HCT116 (cell line): ENCODE results near the gene HMHB1. TPM values are rescaled to one million over a fixed set of nuclear protein-coding genes. Genes with fewer than 3 reads are reported as not detected.

ENCODE experiments used
- ATAC-seq: fragments of 200-7000 bp; cut with Tn5 transposase; 2 replicates; pipeline ENCODE4 v1.9.1; 2020; ENCODE audit warnings: mild to moderate bottlenecking, moderate library complexity
- BruUV-seq: library from RNA; stranded (reverse); fragments of 400-500 nt; replicated peaks from 2 replicates; lab custom pipeline; 2021; lab: Mats Ljungman, UMichigan
- CTCF ChIA-PET: fragments of 300-600 bp; sonication (Branson Sonifier 250); formaldehyde crosslinking; loops from one replicate; lab custom pipeline; 2021; ENCODE audit warnings: antibody characterized with exemption; lab: Charles Lee
- POLR2A ChIA-PET: fragments of 300-600, 350-600 bp; sonication (Branson Sonifier 250); formaldehyde crosslinking; loops from one replicate; lab custom pipeline; 2021; ENCODE audit warnings: antibody characterized with exemption; lab: Charles Lee
- RAD21 ChIA-PET, 2 experiments: fragments of 300-600 bp; sonication (Branson Sonifier 250); formaldehyde crosslinking; loops; one replicate each; lab custom pipeline; 2023; ENCODE audit warnings: low total read pairs in 2 of 2; ENCODE audit not compliant: uncharacterized antibody in 2 of 2, unreplicated experiment in 2 of 2, low non-redundant PET in 1 of 2; lab: Charles Lee
- DNase-seq: peaks from one replicate; pipeline ENCODE4 v3.0.0-alpha.2; 2010; ENCODE audit warnings: low read depth, low spot score
- H2AFZ ChIP-seq: fragments of 200-600 bp; shearing (Covaris generic), sonication (generic); 2 replicates; pipeline ENCODE4 v1.6.1; 2017; ENCODE audit warnings: low read depth, mixed run types, mixed read lengths, antibody characterized with exemption, low read length; ENCODE audit not compliant: poor library complexity, severe bottlenecking
- H3K27ac ChIP-seq: 2 replicates; pipeline ENCODE4 v1.5.1; 2012; ENCODE audit warnings: low read depth, low read length
- H3K27me3 ChIP-seq: fragments of 200-600 bp; sonication (generic); 2 replicates; pipeline ENCODE4 v1.6.1; 2016; ENCODE audit warnings: mixed run types, low read length, mixed read lengths; ENCODE audit not compliant: insufficient read depth
- H3K36me3 ChIP-seq, 2 experiments: fragments of 200-500 bp in 1 of 2; fragments of 200-600 bp in 1 of 2; sonication (Bioruptor generic) in 1 of 2; sonication (generic) in 1 of 2; 2 replicates each; pipeline versions ENCODE4 v1.5.1 to v1.6.1; 2014 to 2016; ENCODE audit warnings: low read length in 2 of 2, inconsistent platforms in 1 of 2, mixed read lengths in 1 of 2, mixed run types in 1 of 2; ENCODE audit not compliant: insufficient read depth in 2 of 2, control insufficient read depth in 1 of 2
- H3K4me1 ChIP-seq, 2 experiments: fragments of 200-600 bp in 1 of 2; sonication (generic) in 1 of 2; 2 replicates each; pipeline versions ENCODE4 v1.5.1 to v1.6.1; 2012 to 2017; ENCODE audit warnings: low read length in 2 of 2, inconsistent platforms in 1 of 2, mild to moderate bottlenecking in 1 of 2, mixed read lengths in 1 of 2, mixed run types in 1 of 2, moderate library complexity in 1 of 2; ENCODE audit not compliant: insufficient read depth in 2 of 2, control insufficient read depth in 1 of 2
- H3K4me2 ChIP-seq: fragments of 200-600 bp; sonication (generic); 2 replicates; pipeline ENCODE4 v1.6.1; 2017; ENCODE audit warnings: mixed run types, low read length, mixed read lengths
- H3K4me3 ChIP-seq, 2 experiments: fragments of 200-600 bp in 1 of 2; sonication (generic) in 1 of 2; replicated peaks in 1 of 2; 2 replicates each; pipeline ENCODE4 v1.5.1; 2011 to 2016; ENCODE audit warnings: low read length in 2 of 2, control low read depth in 1 of 2, low read depth in 1 of 2, mild to moderate bottlenecking in 1 of 2, mixed read lengths in 1 of 2, mixed run types in 1 of 2
- H3K79me2 ChIP-seq: fragments of 200-600 bp; sonication (generic); 2 replicates; pipeline ENCODE4 v1.6.1; 2017; ENCODE audit warnings: mild to moderate bottlenecking, mixed run types, low read length, moderate library complexity, mixed read lengths; ENCODE audit not compliant: insufficient read depth
- H3K9ac ChIP-seq: fragments of 200-600 bp; sonication (generic); 2 replicates; pipeline ENCODE4 v1.6.1; 2016; ENCODE audit warnings: low read length, mixed read lengths
- H3K9me2 ChIP-seq: fragments of 200-600 bp; sonication (generic), shearing (Covaris generic); 2 replicates; pipeline ENCODE4 v1.6.1; 2017; ENCODE audit warnings: mixed run types, mild to moderate bottlenecking, moderate library complexity; ENCODE audit not compliant: insufficient read depth
- H3K9me3 ChIP-seq, 2 experiments: fragments of 200-500 bp in 1 of 2; fragments of 200-600 bp in 1 of 2; sonication (Bioruptor generic) in 1 of 2; sonication (generic) in 1 of 2; 2 replicates each; pipeline ENCODE4 v1.6.1; 2014 to 2017; ENCODE audit warnings: low read length in 2 of 2, mixed read lengths in 2 of 2, inconsistent platforms in 1 of 2, low read depth in 1 of 2, mild to moderate bottlenecking in 1 of 2, mixed run types in 1 of 2, moderate library complexity in 1 of 2; ENCODE audit not compliant: control insufficient read depth in 1 of 2, insufficient read depth in 1 of 2
- H4K20me1 ChIP-seq: fragments of 200-600 bp; sonication (generic), shearing (Covaris generic); 2 replicates; pipeline ENCODE4 v1.6.1; 2017; ENCODE audit warnings: mixed run types, mild to moderate bottlenecking, moderate library complexity; ENCODE audit not compliant: insufficient read depth
- CTCF ChIP-seq, 3 experiments: fragments of 200-600 bp in 1 of 3; sonication (generic) in 1 of 3; IDR thresholded peaks in 2 of 3; conservative IDR thresholded peaks in 1 of 3; 2 replicates each; pipeline ENCODE4 v1.5.1; 2012 to 2017; ENCODE audit warnings: low read depth in 2 of 3, low read length in 2 of 3, antibody characterized with exemption in 1 of 3, borderline replicate concordance in 1 of 3, control low read depth in 1 of 3, mild to moderate bottlenecking in 1 of 3, mixed read lengths in 1 of 3, mixed run types in 1 of 3, moderate library complexity in 1 of 3; ENCODE audit not compliant: insufficient read depth in 1 of 3
- EZH2 ChIP-seq: fragments of 200-600 bp; sonication (generic); IDR thresholded peaks from 2 replicates; pipeline ENCODE4 v1.6.1; 2017; ENCODE audit warnings: antibody characterized with exemption, mixed run types
- EZH2phosphoT487 ChIP-seq: fragments of 200-600 bp; IDR thresholded peaks from 2 replicates; pipeline ENCODE4 v1.6.1; 2018; ENCODE audit warnings: antibody characterized with exemption, borderline replicate concordance
- FOSL1 ChIP-seq: IDR thresholded peaks from 2 replicates; pipeline ENCODE4 v1.6.1; 2012; ENCODE audit warnings: low read depth
- JUND ChIP-seq: IDR thresholded peaks from 2 replicates; pipeline ENCODE4 v1.6.1; 2012
- MAX ChIP-seq: IDR thresholded peaks from 2 replicates; pipeline ENCODE4 v1.6.1; 2012
- POLR2AphosphoS5 ChIP-seq: IDR thresholded peaks from 2 replicates; pipeline ENCODE4 v1.6.1; 2011; ENCODE audit warnings: mild to moderate bottlenecking, low read depth, low read length, moderate library complexity
- RAD21 ChIP-seq: IDR thresholded peaks from 2 replicates; pipeline ENCODE4 v1.6.1; 2012; ENCODE audit warnings: low read depth, mild to moderate bottlenecking
- SRF ChIP-seq: IDR thresholded peaks from 2 replicates; pipeline ENCODE4 v1.6.1; 2012; ENCODE audit warnings: low read depth
- TCF7L2 ChIP-seq: IDR thresholded peaks from 2 replicates; pipeline ENCODE4 v1.7.0; 2011; ENCODE audit warnings: borderline replicate concordance, inconsistent platforms; ENCODE audit not compliant: insufficient read depth, insufficient read length; ENCODE audit errors: extremely low read depth
- YY1 ChIP-seq: IDR thresholded peaks from 2 replicates; pipeline ENCODE4 v1.6.1; 2011; ENCODE audit warnings: low read length, low read depth, moderate library complexity, mild to moderate bottlenecking; ENCODE audit not compliant: insufficient replicate concordance; ENCODE audit errors: extremely low read depth
- ZFX ChIP-seq: fragments of 450-650 bp; IDR thresholded peaks from 2 replicates; pipeline ENCODE4 v1.6.1; 2017
- ZNF274 ChIP-seq: fragments of 200-500 bp; sonication (Bioruptor generic); IDR thresholded peaks from 2 replicates; pipeline ENCODE4 v1.6.1; 2014; ENCODE audit warnings: mild to moderate bottlenecking, low read depth, low read length, inconsistent platforms
- intact Hi-C: fragments of 100-400 bp; cut with micrococcal nuclease; formaldehyde crosslinking; loops from 2 replicates; pipeline ENCODE4 v1.10.0; 2022
- total RNA-seq: library from RNA; stranded (reverse); gene quantifications from one replicate; pipeline ENCODE4 v1.2.1, GENCODE V29; 2021; ENCODE audit not compliant: unreplicated experiment

The HMHB1 gene
- total RNA-seq, 1 experiment from 2014 or later: not detected

GRCh38 chr5:143771602-143772001 is 40.4 kb upstream of the HMHB1 start:
- POLR2A ChIA-PET: no interaction called here
- ATAC-seq: no peak

More at GRCh38 chr5:143771602-143772001, 40.4 kb upstream of the HMHB1 start:
- H3K4me2 ChIP-seq: no peak overlapping the region
- H3K79me2 ChIP-seq: no peaks in the 10 kb centered on the region
- no peak overlapping the region for H3K4me3 ChIP-seq
- intact Hi-C loops: no loop called here
- peaks cover 0 to 2% of the 10 kb centered on the region in 2 experiments; a peak in 1 of 4 replicates for H3K4me1 ChIP-seq
- H4K20me1 ChIP-seq: no peaks in the 10 kb centered on the region
- no peaks in the 10 kb centered on the region for H3K9me2 ChIP-seq
- ChIA-PET CTCF (no interaction called here), RAD21 (no interaction called here)
- BruUV-seq: no TSS peak
- no peak overlapping the region for H3K27ac ChIP-seq
- no peak for DNase-seq
- no peak overlapping the region for H3K9ac ChIP-seq
- no peaks in the 10 kb centered on the region for H3K9me3 ChIP-seq
- no peaks in the 10 kb centered on the region for H3K36me3 ChIP-seq
- no peak for TF ChIP-seq RAD21
- TF ChIP-seq YY1: no peak
- no peak for TF ChIP-seq SRF
- no peak for TF ChIP-seq EZH2phosphoT487
- TF ChIP-seq ZNF274: no peak
- no peak for TF ChIP-seq MAX
- TF ChIP-seq EZH2: no peak
- TF ChIP-seq POLR2AphosphoS5: no peak
- no peak for TF ChIP-seq FOSL1
- no peak for TF ChIP-seq ZFX
- TF ChIP-seq TCF7L2: no peak
- no peak for TF ChIP-seq JUND
- TF ChIP-seq CTCF (IDR thresholded peaks at IDR 0.05 in 2 of 3, conservative IDR thresholded peaks at IDR 0.05 in 1 of 3; ENCODE audit: borderline replicate concordance in 1 of 3, insufficient read depth in 1 of 3, low read depth in 2 of 3, low read length in 2 of 3): no peak
- no peak overlapping the region for H2AFZ ChIP-seq
- H3K27me3 ChIP-seq: no peaks in the 10 kb centered on the region
